Inflammatory macrophage (primary cell): ENCODE data around the gene PAIP2.
"Not testable (repeated sequence)": the region's sequence is repeated elsewhere in the genome, so short reads cannot be mapped to it uniquely, and the experiment has no call there.

ENCODE experiments used
- DNase-seq, 2 donors: peaks; one replicate each; pipeline ENCODE4 v3.0.0-alpha.2; 2020 to 2022
- total RNA-seq, 18 experiments: gene quantifications; one replicate each; lab custom pipeline; 2026; ENCODE audit warnings: mixed read lengths in 6 of 18, inconsistent platforms in 2 of 18; lab: John Stamatoyannopoulos, UW

Gene PAIP2
- total RNA-seq, result 24.5 to 87.2 (median 47.3) reads per million in 18 experiments

DNA sequence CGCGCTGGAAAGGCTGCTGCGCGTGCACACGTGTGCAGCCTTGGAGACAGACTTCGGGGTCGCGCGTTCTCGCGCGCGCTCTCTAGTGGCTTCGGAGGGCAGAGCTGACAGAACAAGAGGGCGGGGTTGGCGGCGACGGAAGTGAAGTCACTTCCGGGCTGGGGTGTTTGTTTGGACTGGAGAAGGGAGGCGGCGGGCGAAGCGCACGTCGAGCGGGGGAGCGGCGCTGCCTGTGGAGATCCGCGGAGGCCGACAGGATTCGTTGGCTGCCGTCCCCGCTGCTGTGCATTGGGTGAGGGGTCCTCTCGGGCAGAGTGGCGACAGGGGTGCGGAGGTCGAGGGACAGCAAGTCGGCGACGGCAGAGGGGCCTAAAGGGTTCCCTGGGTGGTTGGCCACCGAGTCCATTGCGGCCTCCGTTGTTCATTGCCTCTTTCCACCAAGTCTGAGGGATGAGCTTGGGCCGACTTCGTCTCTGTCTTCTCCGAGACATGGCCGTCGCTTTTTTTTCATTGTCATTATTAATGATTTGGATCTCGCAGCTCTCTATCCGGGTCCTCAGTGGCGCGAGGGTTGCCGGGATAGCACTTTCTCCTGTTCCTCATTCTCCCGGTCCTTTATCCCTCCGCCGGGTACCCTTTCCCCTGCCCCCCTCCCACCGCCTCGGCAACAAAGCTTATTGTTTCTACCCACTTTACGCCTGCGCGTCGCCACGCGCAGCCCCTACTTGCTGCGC, at the start of gene PAIP2:
PAIP2 (plus strand) TSS at position 166 of the 734 bp plus-strand sequence. CDS start 21,931 bp downstream, outside the sequence.
- DNase-seq, result peak; percentile 95 to 96

DNA sequence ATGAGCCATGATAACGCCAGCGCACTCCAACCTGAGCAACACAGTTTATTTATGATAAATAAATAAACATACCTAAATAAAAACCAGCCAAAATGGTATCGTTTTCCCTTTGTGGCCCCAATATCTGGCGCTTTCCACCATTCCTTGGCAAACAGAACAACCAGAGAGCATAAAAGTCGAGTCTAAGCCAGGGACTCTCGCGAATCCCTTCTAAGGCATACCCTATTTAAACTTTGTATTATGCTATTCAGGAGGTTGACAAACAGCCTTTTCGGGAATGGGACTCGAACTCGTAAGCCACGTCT, 48.5 kb upstream of the PAIP2 start:
- no peak for DNase-seq

- peak; percentile 96 to 97 for DNase-seq
These were observed 47.9 kb upstream of the PAIP2 start, which contains the start of gene MATR3 for GRCh38 chr5:139293507-139294373. Gene MATR3 (plus strand): TSS chr5:139293740. CDS start chr5:139307416, 13,676 bp downstream.

GRCh38 chr5:139294374-139295165, 47.1 kb upstream of the PAIP2 start:
- peak; percentile 67 to 73 for DNase-seq

DNA sequence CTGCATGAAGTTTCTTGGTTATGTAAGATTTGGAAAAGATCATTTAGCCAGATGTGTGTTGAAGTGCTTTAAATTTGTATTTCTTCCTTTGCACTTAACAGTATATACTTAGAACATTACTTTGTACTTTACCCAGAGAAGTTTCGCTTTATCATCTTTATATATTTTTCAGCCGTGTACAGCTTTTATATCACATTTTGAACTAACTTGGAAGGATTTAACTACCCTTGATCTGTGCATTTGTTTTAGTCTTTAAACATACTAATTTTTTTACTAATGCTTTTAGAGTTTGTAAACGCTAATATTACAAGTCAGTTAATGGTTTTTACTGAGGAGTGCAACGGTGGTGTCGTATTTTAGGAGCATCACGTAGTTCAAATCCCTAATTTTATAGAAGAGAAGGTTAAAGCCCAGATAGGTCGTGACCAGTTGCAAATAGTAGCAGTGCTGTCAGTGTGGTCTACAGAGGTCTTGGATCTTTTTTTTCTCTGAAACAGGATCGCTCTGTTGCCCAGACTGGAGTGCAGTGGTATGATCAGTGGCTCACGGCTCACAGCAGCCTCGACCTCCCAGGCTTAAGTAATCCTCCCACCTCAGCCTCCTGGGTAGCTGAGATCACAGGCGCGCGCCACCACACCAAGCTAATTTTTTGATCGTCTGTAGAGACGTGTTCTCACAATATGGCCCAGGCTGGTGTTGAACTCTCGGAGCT, 46.2 kb upstream of the PAIP2 start:
- no peak for DNase-seq

DNA sequence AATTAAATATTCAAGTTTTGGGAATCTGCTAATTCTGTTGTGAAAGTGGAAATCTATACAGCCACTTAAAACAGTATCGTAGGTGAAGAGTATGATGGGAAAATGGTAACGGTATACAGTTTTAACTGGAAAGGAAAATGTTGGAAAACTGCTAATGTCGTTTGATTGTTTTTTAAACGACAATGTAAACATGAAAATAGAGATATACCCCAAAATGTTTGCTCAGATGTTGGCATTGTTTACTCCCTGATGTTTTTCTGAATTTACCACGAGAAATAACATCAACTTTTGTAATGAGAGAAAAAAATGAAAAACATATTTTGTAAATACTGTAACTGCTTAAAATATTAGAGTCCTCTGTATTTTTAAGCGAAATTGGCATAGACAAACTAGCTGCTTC, 45.5 kb upstream of the PAIP2 start:
- DNase-seq, result no peak

DNA sequence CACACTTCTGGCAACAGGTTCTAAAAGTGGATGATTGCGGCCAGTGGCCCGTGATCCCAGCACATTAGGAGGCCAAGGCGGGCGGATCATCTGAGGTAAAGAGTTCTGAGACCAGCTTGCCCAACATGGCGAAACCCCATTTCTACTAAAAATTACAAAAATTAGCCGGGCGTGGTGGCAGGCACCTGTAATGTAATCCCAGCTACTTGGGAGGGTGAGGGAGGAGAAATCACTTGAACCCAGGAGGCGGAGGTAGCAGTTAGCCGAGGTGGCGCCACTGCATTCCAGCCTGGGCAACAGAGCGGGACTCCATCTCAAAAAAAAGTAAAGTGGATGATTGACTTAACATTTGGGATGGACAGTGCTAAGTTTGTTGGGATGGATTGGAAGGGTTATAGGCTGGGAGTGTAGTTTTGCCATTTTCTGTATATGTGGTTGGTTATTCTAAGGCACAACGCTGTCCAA, 44.8 kb upstream of the PAIP2 start:
- DNase-seq, result no peak

DNA sequence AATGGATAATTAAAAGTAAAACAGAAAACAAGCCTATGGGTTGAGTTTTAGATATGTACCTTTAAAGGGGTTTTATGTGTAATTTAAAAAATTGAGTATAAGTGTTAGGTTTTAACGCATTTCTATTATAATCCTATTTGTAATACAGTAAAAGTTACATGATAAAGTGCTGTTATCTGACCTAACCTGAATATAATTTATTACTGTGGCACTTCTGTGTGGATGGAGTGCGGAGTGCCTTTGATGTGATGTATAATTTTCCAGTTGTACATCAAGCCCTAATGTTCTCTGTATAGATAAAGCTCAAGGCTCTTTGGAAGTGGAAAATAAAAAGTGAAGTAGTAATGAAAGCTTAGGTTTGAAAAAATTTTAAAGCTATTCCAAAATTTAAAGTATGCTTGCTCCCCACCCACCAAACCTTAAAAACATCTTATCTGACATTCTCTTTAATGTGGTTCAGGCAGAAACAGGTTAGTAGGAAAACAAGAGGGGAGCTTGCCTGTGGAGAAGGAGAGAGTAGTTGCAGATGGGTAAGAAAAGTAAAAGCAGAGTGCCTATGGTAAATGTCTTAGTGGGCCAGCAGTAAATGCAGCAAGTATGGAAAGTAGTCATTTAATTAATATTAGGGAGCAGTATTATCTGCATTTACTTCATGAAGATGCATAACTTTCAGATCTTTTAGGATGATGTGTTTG, 44.1 kb upstream of the PAIP2 start:
- no peak for DNase-seq

DNA sequence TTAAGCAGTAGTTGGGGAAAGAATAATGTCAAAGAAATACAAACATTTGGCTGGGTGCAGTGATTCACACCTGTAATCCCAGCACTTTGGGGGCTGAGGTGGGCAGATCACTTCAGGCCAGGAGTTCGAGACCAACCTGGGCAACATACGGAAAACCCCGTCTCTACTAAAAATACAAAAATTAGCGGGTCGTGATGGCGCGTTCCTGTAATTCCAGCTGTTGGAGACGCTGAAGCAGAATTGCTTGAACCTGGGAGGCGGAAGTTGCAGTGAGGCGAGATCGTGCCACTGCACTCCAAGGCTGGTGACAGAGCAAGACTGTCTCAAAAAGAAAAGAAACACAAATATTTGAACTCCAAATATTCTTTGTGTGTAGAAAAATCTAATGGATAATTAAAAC, 43.4 kb upstream of the PAIP2 start:
- DNase-seq, result no peak

DNA sequence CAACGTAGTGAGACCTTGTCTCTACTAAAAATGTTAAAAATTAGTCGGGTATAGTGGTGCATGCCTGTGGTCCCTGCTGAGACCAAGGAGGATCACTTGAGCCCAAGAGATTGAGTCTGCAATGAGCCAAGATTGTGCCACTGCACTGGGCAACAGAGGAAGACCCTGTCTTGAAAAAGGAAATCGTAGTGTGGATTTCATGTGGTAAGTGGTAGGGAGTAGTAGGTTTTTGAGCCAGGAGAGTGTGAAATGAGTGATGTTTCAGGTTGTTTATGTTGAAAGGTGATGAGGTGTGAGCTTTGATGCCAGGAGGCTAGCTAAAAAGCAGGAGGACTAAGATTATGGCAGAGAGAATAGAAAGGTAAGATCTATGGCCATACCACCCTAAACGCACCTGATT, 42.2 kb upstream of the PAIP2 start:
- DNase-seq, result no peak

DNA sequence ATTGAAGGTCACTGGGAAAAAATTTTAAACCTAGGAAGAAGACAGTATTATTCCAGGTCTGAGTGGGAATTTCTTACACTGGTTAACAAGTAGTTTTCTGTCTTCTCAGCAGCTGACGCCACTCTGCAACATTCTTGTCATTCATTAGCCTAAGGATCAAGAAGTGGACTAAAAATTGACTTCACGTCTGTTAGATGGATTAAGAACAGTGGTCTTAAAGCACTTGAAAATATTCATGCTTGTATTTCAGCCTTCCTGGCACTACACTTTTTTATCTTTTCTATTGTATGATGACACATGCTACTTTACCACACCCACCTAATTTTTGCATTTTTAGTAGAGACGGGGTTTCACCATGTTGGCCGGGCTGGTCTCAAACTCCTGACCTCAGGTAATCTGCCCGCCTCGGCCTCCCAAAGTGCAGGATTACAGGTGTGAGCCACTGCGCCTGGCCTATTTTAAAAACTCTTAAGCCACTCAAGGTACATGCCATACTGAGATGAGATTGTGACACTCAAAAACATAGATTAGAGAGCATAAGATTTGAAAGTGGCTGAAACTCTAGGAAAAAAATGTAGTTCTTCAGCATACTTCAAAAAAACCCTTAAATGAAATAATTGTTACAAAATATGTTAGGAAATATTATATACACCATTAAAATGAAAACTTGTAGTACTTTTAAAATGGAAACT, 39.7 kb upstream of the PAIP2 start:
- DNase-seq, result no peak

GRCh38 chr5:139304391-139305324, 37.0 kb upstream of the PAIP2 start:
- no peak for DNase-seq

- DNase-seq, result no peak
These were observed 35.5 kb upstream of the PAIP2 start for GRCh38 chr5:139306197-139306596.

GRCh38 chr5:139306628-139307379, 34.9 kb upstream of the PAIP2 start:
- no peak for DNase-seq

DNA sequence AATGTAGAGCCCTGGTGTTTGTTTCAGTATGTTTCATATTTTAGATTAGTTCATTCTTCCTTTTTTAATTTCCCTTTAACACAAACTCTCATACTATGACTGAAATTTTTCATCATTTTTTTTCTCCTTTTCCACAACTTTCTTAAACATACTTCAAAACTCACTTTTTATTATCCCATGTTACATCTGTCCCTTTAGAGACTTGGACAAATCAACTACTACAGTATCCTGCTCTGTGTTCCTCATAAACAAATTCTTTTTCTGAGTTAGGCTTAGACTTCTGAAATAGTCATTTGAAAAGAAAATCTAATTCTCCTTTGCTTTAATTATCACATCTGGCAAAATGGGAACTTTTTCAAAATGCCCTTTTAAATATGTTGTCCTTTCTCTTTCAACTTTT, 32.9 kb upstream of the PAIP2 start:
- no peak for DNase-seq

- not testable (repeated sequence) for DNase-seq
These were observed 30.9 kb upstream of the PAIP2 start for GRCh38 chr5:139310715-139311186.

DNA sequence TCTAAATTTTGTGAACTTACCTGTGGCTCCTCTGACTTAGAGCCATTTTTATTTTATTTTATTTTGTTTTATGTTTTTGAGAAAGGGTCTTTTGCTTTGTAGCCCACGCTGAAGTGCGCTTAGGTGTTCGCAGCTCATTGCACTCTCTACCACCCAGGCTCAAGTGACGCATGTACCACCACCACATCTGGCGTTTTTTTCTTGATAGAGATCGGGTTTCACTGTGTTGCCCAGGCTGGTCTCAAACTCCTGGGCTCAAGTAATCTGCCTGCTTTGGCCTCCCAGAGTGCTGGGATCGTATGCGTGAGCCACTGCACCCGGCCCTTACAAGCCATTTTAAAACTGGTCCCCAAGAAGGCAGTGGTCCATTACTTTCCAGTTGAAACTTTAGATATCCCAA, 29.6 kb upstream of the PAIP2 start:
- DNase-seq, result no peak

GRCh38 chr5:139314276-139314675, 27.4 kb upstream of the PAIP2 start:
- no peak for DNase-seq
